Body of pancreas (tissue), 4 donors: Measurements from ENCODE around the gene BASP1. TPM values are rescaled to one million over a fixed set of nuclear protein-coding genes. Genes with fewer than 3 reads are reported as not detected.
"Not testable (repeated sequence)": the region's sequence is repeated elsewhere in the genome, so short reads cannot be mapped to it uniquely, and the experiment has no call there.

Source experiments
- ATAC-seq: fragments of 150-250 bp; one replicate; pipeline ENCODE4 v1.9.1; 2016
- DNase-seq, 4 donors: peaks; one replicate each; pipeline ENCODE4 v3.0.0-alpha.2; 2019
- H3K27ac ChIP-seq, 4 donors: fragments of 200-600 bp; sonication (generic); 1 replicate in 3 of 4; 2 replicates in 1 of 4; pipeline versions ENCODE4 v1.5.1 to v1.6.1; 2016 to 2019; ENCODE audit warnings: mild to moderate bottlenecking in 1 of 4, mixed read lengths in 1 of 4, moderate library complexity in 1 of 4
- H3K27me3 ChIP-seq, 2 donors: fragments of 200-600 bp; sonication (generic); one replicate each; pipeline ENCODE4 v1.6.0; 2016; ENCODE audit warnings: mild to moderate bottlenecking in 1 of 2
- H3K36me3 ChIP-seq, 2 donors: fragments of 200-600 bp; sonication (generic); replicated peaks in 1 of 2; 2 replicates each; pipeline ENCODE4 v1.5.1; 2016; ENCODE audit warnings: low read depth in 2 of 2; ENCODE audit not compliant: insufficient read depth in 1 of 2
- H3K4me1 ChIP-seq: fragments of 200-600 bp; sonication (generic); one replicate; pipeline ENCODE4 v1.6.0; 2016
- H3K4me3 ChIP-seq, 2 donors: fragments of 200-600 bp; sonication (generic); 1 replicate in 1 of 2; 2 replicates in 1 of 2; pipeline ENCODE4 v1.5.1; 2016 to 2019
- H3K9me3 ChIP-seq, 3 donors: fragments of 200-600 bp; sonication (generic); 1 replicate in 2 of 3; 2 replicates in 1 of 3; pipeline ENCODE4 v1.5.1; 2016
- CTCF ChIP-seq, 7 experiments: fragments of 450-650 bp in 4 of 7; fragments of 200-600 bp in 3 of 7; sonication (generic) in 3 of 7; IDR thresholded peaks; one replicate each; pipeline ENCODE4 v1.5.1; 2016 to 2019; ENCODE audit warnings: antibody characterized with exemption in 7 of 7
- POLR2A ChIP-seq, 3 donors: fragments of 450-650 bp; IDR thresholded peaks; one replicate each; pipeline ENCODE4 v1.6.1; 2016; ENCODE audit warnings: antibody characterized with exemption in 3 of 3, mild to moderate bottlenecking in 2 of 3
- WGBS, 2 donors: methylation state at CpG; one replicate each; pipeline ENCODE4 v1.1.5; 2017; 5-methylcytosine and 5-hydroxymethylcytosine counted together
- intact Hi-C: fragments of 100-400 bp; cut with DNase I; formaldehyde crosslinking; loops from one replicate; pipeline ENCODE4 v1.15.1; 2023
- total RNA-seq, 2 donors: library from RNA; depleted of rRNA; stranded (reverse); fragments of >200 nt; gene quantifications; one replicate each; pipeline ENCODE4 v1.1.0, GENCODE V29; 2016

BASP1 gene
- total RNA-seq, 2 donors from 2014 or later: 4.0 to 4.7 TPM

GRCh38 chr5:17258431-17258830 lies 41.0 kb downstream of the BASP1 start:
- Histone ChIP-seq H3K27me3 (no peaks in the 10 kb centered on the region), H3K27ac (no peak overlapping the region), H3K36me3 (no peaks in the 10 kb centered on the region), H3K4me3 (no peak overlapping the region), H3K4me1 (no peaks in the 10 kb centered on the region), H3K9me3 (no peaks in the 10 kb centered on the region)
- 57 to 69% methylated on average over 2 of the region's 2 CpGs for WGBS, 2 donors
- ATAC-seq (no peak), DNase-seq (no peak)
- intact Hi-C loops: no loop called here
- no peak for TF ChIP-seq CTCF (IDR thresholded peaks at IDR 0.05)
- TF ChIP-seq POLR2A (IDR thresholded peaks at IDR 0.05): no peak

DNA sequence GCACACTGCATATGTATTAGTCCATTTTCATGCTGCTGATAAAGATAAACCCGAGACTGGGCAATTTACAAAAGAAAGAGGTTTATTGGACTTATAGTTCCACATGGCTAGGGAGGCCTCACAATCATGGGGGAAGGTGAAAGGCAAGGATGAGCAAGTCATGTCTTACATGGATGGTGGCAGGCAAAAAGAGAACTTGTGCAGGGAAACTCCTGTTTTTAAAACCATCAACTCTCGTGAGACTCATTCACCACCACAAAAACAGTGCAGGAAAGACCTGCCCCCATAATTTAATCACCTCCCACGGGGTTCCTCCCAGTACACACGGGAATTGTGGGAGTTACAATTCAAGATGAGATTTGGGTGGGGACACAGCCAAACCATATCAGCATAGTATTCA lies 41.6 kb downstream of the BASP1 start:
- DNase-seq, H3K4me1 ChIP-seq, H3K27ac ChIP-seq, H3K9me3 ChIP-seq, H3K36me3 ChIP-seq, H3K27me3 ChIP-seq, intact Hi-C loops, ATAC-seq, H3K4me3 ChIP-seq: not testable (repeated sequence)
- WGBS, 2 donors: 58 to 60% methylated on average over 4 of the region's 4 CpGs

GRCh38 chr5:17259630-17260257 lies 42.3 kb downstream of the BASP1 start:
- H3K9me3 ChIP-seq: no peaks in the 10 kb centered on the region
- no peak for TF ChIP-seq POLR2A (IDR thresholded peaks at IDR 0.05)
- no peak for TF ChIP-seq CTCF (IDR thresholded peaks at IDR 0.05)
- no peaks in the 10 kb centered on the region for H3K36me3 ChIP-seq
- no peak overlapping the region for H3K27ac ChIP-seq
- WGBS, 2 donors: 58 to 62% methylated on average over 5 of the region's 5 CpGs
- ATAC-seq: no peak
- no peak for DNase-seq
- intact Hi-C loops: no loop called here
- no peaks in the 10 kb centered on the region for H3K4me1 ChIP-seq
- no peaks in the 10 kb centered on the region for H3K27me3 ChIP-seq
- H3K4me3 ChIP-seq: no peak overlapping the region

DNA sequence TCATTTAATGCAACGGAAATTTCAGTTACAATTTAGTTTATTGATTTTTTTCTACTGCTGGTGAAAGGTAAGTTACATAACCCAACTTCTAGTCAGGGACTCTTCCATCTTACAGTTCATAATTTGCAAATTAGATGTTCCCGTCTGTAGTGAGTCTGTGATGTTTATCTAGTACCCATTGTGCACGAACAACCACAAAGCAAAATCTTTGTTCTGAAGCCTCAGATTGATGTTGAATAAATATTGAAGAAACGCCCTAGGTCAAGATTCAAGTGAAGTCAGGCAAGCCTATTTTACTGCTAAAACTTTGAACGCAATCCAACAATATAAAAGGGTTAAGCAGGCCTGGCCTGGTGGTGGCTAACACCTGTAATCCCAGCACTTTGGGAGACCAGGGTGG lies 43.1 kb downstream of the BASP1 start:
- Histone ChIP-seq H3K4me3 (no peak overlapping the region), H3K27me3 (no peaks in the 10 kb centered on the region), H3K9me3 (no peaks in the 10 kb centered on the region), H3K27ac (no peak overlapping the region), H3K36me3 (no peaks in the 10 kb centered on the region), H3K4me1 (no peaks in the 10 kb centered on the region)
- DNase-seq (no peak), ATAC-seq (no peak)
- 56 to 59% methylated on average over 5 of the region's 5 CpGs for WGBS, 2 donors
- intact Hi-C loops: no loop called here
- TF ChIP-seq POLR2A (IDR thresholded peaks at IDR 0.05) (no peak), CTCF (IDR thresholded peaks at IDR 0.05) (no peak)

- H3K36me3 ChIP-seq: no peaks in the 10 kb centered on the region
- ATAC-seq (no peak), DNase-seq (no peak)
- no peak overlapping the region for H3K4me3 ChIP-seq
- no peaks in the 10 kb centered on the region for H3K4me1 ChIP-seq
- intact Hi-C loops: no loop called here
- H3K27me3 ChIP-seq: no peaks in the 10 kb centered on the region
- no peak overlapping the region for H3K27ac ChIP-seq
- no peaks in the 10 kb centered on the region for H3K9me3 ChIP-seq
- TF ChIP-seq CTCF (IDR thresholded peaks at IDR 0.05): no peak
- TF ChIP-seq POLR2A (IDR thresholded peaks at IDR 0.05): no peak
- WGBS, 2 donors: 22 to 28% methylated on average over 3 of the region's 3 CpGs
Measured at GRCh38 chr5:17261075-17261474, 43.6 kb downstream of the BASP1 start.
